H1 (cell line): ENCODE data around the gene L3MBTL1. TPM values are rescaled to one million over a fixed set of nuclear protein-coding genes. Genes with fewer than 3 reads are reported as not detected.

Experiments used
- CEBPB ChIP-seq: IDR thresholded peaks from 2 replicates; pipeline ENCODE4 v1.6.1; 2012; ENCODE audit warnings: low read depth, low read length
- KDM5A ChIP-seq: fragments of 200-600 bp; IDR thresholded peaks from 2 replicates; pipeline ENCODE4 v1.7.1; 2012; ENCODE audit warnings: mild to moderate bottlenecking, low read length, inconsistent platforms, mixed read lengths
- NANOG ChIP-seq: IDR thresholded peaks from 2 replicates; pipeline ENCODE4 v1.6.1; 2011; ENCODE audit warnings: low read length, low read depth, mild to moderate bottlenecking, inconsistent platforms; ENCODE audit not compliant: insufficient read depth, poor library complexity, severe bottlenecking
- RFX5 ChIP-seq: IDR thresholded peaks from 2 replicates; pipeline ENCODE4 v1.6.1; 2011; ENCODE audit warnings: low read depth, low read length, improper control_type of control experiment, borderline replicate concordance
- TAF7 ChIP-seq: optimal IDR thresholded peaks from 2 replicates; pipeline ENCODE3; 2011; ENCODE audit warnings: low read depth, mild to moderate bottlenecking, inconsistent platforms, low read length, moderate library complexity, borderline replicate concordance
- polyA plus RNA-seq, 7 experiments: library from polyadenylated mRNA; depleted of rRNA in 3 of 7; stranded (reverse) in 5 of 7; unstranded in 2 of 7; fragments of >200 nt in 5 of 7; fragments of 200-250 nt in 2 of 7; gene quantifications; 1 replicate in 5 of 7; 2 replicates in 1 of 7; 4 replicates in 1 of 7; pipeline versions ENCODE4 v1.2.1 to v1.2.3, GENCODE V29; 2011 to 2013; ENCODE audit warnings: missing spikeins in 2 of 7, mixed read lengths in 2 of 7
- total RNA-seq: library from RNA; stranded (reverse); fragmentation: NEBNext Ultra II Directional; extraction: Animal tissue kit (Norgen Biotek cat#: 25700); gene quantifications from 2 replicates; pipeline ENCODE4 v1.2.1, GENCODE V29; 2021

The L3MBTL1 gene
- total and polyA plus RNA-seq, 2 of the 8 experiments (the other 6 are each of a cell fraction or from before 2014, with no cell fraction given) = 11.9 to 17.0 TPM

DNA sequence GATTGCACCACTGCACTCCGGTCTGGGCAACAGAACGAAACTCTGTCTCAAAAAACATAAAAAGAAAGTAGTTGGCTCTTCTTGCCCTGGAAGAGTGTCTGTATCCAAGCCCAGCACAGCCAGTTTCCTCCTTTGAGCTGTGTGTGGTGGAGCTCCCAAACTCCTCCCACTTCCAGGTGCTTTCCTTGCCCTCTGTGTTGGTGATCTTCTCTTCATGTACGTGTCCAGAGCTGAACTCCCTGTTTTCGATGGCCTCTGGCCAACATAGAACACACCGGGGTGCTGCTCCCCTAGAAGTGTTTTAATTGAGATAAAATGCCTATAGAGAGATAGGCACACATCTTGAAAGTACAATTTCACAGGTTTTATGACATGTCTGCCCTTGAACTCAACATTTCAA, 34.7 kb downstream of the L3MBTL1 start (continued):
- TF ChIP-seq KDM5A = no peak
- no peak for TF ChIP-seq TAF7
- no peak for TF ChIP-seq CEBPB
- TF ChIP-seq RFX5 = no peak
- TF ChIP-seq NANOG = no peak
